Ovary (tissue), 9 donors: ENCODE results near the gene FANCC. TPM values are rescaled to one million over a fixed set of nuclear protein-coding genes. Genes with fewer than 3 reads are reported as not detected.
A peak's percentile ranks its signal among the peaks of the same experiment; 100 is the strongest.

Source experiments
- DNase-seq, 5 donors: peaks; one replicate each; pipeline ENCODE4 v3.0.0-alpha.2; 2019 to 2020
- H3K27ac ChIP-seq, 2 donors: fragments of 200-600 bp; one replicate each; pipeline versions ENCODE4 v1.5.1 to v1.8.0; 2019 to 2022
- H3K27me3 ChIP-seq: fragments of 200-600 bp; one replicate; pipeline ENCODE4 v1.8.0; 2022
- H3K36me3 ChIP-seq: fragments of 200-600 bp; sonication (generic); one replicate; pipeline ENCODE4 v1.5.1; 2019
- H3K4me1 ChIP-seq: one replicate; pipeline ENCODE4 v1.8.1; 2013; ENCODE audit warnings: mild to moderate bottlenecking, moderate library complexity; ENCODE audit not compliant: insufficient read depth
- H3K4me3 ChIP-seq: fragments of 200-600 bp; sonication (generic); one replicate; pipeline ENCODE4 v1.5.1; 2017
- H3K9me3 ChIP-seq, 2 donors: fragments of 200-600 bp in 1 of 2; sonication (generic) in 1 of 2; one replicate each; pipeline versions ENCODE4 v1.5.1 to v1.8.1; 2013 to 2019; ENCODE audit warnings: mild to moderate bottlenecking in 1 of 2, moderate library complexity in 1 of 2
- CTCF ChIP-seq, 3 donors: fragments of 450-650 bp in 2 of 3; fragments of 200-600 bp in 1 of 3; IDR thresholded peaks; one replicate each; pipeline versions ENCODE4 v1.5.1 to v1.8.0; 2016 to 2022; ENCODE audit warnings: antibody characterized with exemption in 3 of 3, mild to moderate bottlenecking in 1 of 3
- EP300 ChIP-seq: sonication (generic); formaldehyde crosslinking; IDR thresholded peaks from one replicate; pipeline ENCODE4 v1.6.1; 2017; ENCODE audit warnings: antibody characterized with exemption
- POLR2A ChIP-seq: fragments of 450-650 bp; IDR thresholded peaks from one replicate; pipeline ENCODE4 v1.6.1; 2017; ENCODE audit warnings: antibody characterized with exemption, mild to moderate bottlenecking, moderate library complexity
- WGBS, 3 donors: extraction: QIAGEN DNeasy Blood & Tissue Kit in 1 of 3; methylation state at CpG; one replicate each; pipeline versions ENCODE4 v1.1.5 to v1.1.7; 2013 to 2017; 5-methylcytosine and 5-hydroxymethylcytosine counted together
- intact Hi-C, 4 donors: fragments of 100-400 bp; cut with DNase I; formaldehyde crosslinking; loops; one replicate each; pipeline versions ENCODE4 v1.11.0 to v1.15.1; 2022 to 2023
- polyA plus RNA-seq, 2 donors: library from polyadenylated mRNA; stranded (reverse); fragments of 200-250 nt in 1 of 2; fragments of 350-450 nt in 1 of 2; fragmentation: Illumina TruSeq in 1 of 2; extraction: RNeasy Lipid Tissue Mini Kit (QIAGEN cat#74804) in 1 of 2; gene quantifications; one replicate each; pipeline ENCODE4 v1.2.3, GENCODE V29; 2013 to 2014
- total RNA-seq, 7 donors: library from RNA; depleted of rRNA in 2 of 7; stranded (reverse); fragments of >200 nt in 2 of 7; fragmentation: NEBNext Ultra II Directional in 3 of 7; extraction: Animal tissue kit (Norgen Biotek cat#: 25700) in 3 of 7; gene quantifications; one replicate each; pipeline versions ENCODE4 v1.1.0 to v1.2.4, GENCODE V29; 2016 to 2023
- donor health status: DM: no; HTN: no; CAD: no; lungs with moderate emphysema.
- donor health status: DM: no; HTN: no; CAD: no.
- donor health status: Bipolar disorder and iron deficiency.
- donor health status: DM: yes; HTN: yes; CAD: no.
- donor health status: DM: no; HTN: no; CAD: no.
- donor health status: DM: yes; HTN: yes; CAD: no.

Gene FANCC
- total and polyA plus RNA-seq, 9 donors = 2.9 to 7.5 (median 4.9) TPM

GRCh38 chr9:95090871-95091577 is 226.5 kb downstream of the FANCC start:
- Histone ChIP-seq H3K27ac (peak overlapping the region; percentile 4 to 21), H3K9me3 (no peaks in the 10 kb centered on the region), H3K27me3 (no peaks in the 10 kb centered on the region), H3K4me1 (peaks cover 22% of the 10 kb centered on the region), H3K36me3 (no peaks in the 10 kb centered on the region), H3K4me3 (no peak overlapping the region)
- intact Hi-C loops = no loop called here
- TF ChIP-seq POLR2A (no peak), CTCF (IDR thresholded peaks at IDR 0.05) (no peak), EP300 (no peak)
- WGBS, 3 donors = 47 to 61% (median 54%) methylated on average over 14 of the region's 14 CpGs
- DNase-seq = peak in 1 of 5 donors; percentile 44

- peak in 1 of 5 donors; percentile 56 for DNase-seq
- Histone ChIP-seq H3K27ac (peak overlapping the region in 1 of 2 donors; percentile 21), H3K27me3 (no peaks in the 10 kb centered on the region), H3K36me3 (no peaks in the 10 kb centered on the region), H3K4me1 (peaks cover 22% of the 10 kb centered on the region), H3K4me3 (no peak overlapping the region), H3K9me3 (no peaks in the 10 kb centered on the region)
- WGBS, 3 donors = 63 to 66% (median 65%) methylated on average over 16 to 22 of the region's 22 CpGs
- intact Hi-C loops = no loop called here
- no peak for TF ChIP-seq CTCF (IDR thresholded peaks at IDR 0.05)
- TF ChIP-seq EP300 = no peak
- no peak for TF ChIP-seq POLR2A
These were observed 227.3 kb downstream of the FANCC start for GRCh38 chr9:95090023-95090791.

GRCh38 chr9:95089257-95090022 is 228.1 kb downstream of the FANCC start:
- no peak for TF ChIP-seq POLR2A
- TF ChIP-seq CTCF (IDR thresholded peaks at IDR 0.05) = no peak
- TF ChIP-seq EP300 = no peak
- Histone ChIP-seq H3K36me3 (no peaks in the 10 kb centered on the region), H3K9me3 (no peaks in the 10 kb centered on the region), H3K4me1 (peaks cover 22% of the 10 kb centered on the region), H3K27ac (no peak overlapping the region), H3K4me3 (no peak overlapping the region), H3K27me3 (no peaks in the 10 kb centered on the region)
- DNase-seq = no peak
- 89 to 90% (median 90%) methylated on average over 16 of the region's 16 CpGs for WGBS, 3 donors
- intact Hi-C loops = no loop called here

GRCh38 chr9:95088421-95089161 is 228.9 kb downstream of the FANCC start:
- DNase-seq = no peak
- Histone ChIP-seq H3K4me1 (peaks cover 22% of the 10 kb centered on the region), H3K27ac (no peak overlapping the region), H3K27me3 (no peaks in the 10 kb centered on the region), H3K36me3 (no peaks in the 10 kb centered on the region), H3K4me3 (no peak overlapping the region), H3K9me3 (no peaks in the 10 kb centered on the region)
- WGBS, 3 donors = 64 to 70% (median 67%) methylated on average over 26 of the region's 26 CpGs
- intact Hi-C loops = no loop called here
- TF ChIP-seq EP300 = no peak
- no peak for TF ChIP-seq CTCF (IDR thresholded peaks at IDR 0.05)
- TF ChIP-seq POLR2A = no peak
